ENCODE measurements around the gene SLC35F6.

The SLC35F6 gene, protein sequence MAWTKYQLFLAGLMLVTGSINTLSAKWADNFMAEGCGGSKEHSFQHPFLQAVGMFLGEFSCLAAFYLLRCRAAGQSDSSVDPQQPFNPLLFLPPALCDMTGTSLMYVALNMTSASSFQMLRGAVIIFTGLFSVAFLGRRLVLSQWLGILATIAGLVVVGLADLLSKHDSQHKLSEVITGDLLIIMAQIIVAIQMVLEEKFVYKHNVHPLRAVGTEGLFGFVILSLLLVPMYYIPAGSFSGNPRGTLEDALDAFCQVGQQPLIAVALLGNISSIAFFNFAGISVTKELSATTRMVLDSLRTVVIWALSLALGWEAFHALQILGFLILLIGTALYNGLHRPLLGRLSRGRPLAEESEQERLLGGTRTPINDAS

DNA sequence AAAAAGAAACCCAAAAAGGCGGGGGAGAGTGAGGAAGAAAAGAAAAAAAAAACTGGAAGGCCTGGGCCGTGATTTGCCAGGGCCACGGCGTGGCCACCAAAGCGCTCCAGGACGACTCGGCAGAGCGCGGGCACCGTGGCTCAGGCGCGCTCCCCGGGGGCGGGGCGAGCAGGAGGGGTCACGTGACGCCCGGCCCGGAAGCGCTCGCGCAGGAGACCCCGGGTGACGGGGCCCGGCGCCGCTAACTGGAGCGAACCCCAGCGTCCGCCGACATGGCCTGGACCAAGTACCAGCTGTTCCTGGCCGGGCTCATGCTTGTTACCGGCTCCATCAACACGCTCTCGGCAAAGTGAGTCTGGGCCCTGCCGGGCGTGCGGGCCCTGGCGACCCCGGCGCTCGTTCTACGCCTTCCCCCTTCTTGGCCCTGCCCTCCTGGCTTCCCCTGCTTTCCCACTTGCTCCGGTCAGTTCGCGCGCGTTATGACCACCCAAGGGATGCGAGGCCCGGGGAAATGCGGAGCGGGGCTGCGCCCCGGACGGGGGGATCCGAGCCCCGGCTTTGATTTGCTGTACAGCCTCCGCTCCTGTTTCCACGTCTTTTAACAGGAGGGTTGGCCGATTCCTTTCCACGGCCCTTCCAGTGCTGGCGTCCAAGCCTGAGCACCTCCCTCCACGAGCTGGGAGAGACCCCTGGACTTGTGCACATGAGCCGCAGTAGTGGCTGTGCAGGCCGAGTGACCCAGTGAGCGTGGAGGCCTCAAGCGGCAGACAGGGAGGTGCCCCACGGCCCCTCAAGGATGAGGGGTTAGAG, at the start of gene SLC35F6:
TSS of gene SLC35F6 (plus strand) at position 207 of the 810 bp plus-strand sequence. CDS start at position 273, 66 bp downstream.
- H3K4me1 ChIP-seq (ENCODE audit: insufficient read depth, low read length) = no peaks in the 10 kb centered on the region

DNA sequence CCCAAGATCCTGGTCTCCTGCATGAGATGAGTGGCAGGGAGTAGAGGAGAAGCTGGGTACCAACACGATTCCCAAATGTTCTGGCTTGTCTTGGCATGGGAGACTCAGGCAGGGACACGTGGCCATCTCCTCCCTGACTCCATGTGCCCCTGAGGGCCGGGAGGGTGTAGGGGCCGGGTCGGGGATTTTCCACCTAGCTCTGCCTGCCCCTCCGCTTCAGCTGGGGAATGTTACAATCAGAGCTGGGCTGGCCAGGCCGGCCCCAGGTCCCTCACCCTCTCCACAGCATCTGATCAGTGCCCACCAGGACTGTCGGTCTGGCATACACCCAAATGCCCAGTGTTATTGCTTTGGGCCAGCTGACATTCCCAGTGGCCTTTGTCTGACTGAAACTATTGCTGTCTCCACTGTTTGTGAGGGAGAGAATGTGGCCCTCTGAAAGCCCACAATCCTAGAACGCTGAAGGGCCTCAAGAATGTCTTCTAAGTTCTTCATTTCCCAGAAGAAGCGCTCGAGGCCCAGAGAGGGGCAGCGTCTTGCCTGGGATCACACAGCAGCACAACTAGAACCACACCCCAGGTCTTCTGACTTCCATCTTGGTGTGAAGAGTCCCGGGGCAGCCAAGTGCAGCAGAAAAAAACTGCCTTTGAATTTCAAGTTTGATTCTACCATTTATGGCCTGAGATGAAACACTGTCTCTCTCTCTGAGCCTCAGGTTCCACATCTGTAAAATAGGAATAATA, 48.4 kb upstream of the SLC35F6 start:
- H3K27me3 ChIP-seq (ENCODE audit: insufficient read depth, low read length) = no peaks in the 10 kb centered on the region; the same call in 1 of the 2 replicates
- no peaks in the 10 kb centered on the region for H3K9me3 ChIP-seq (ENCODE audit: insufficient read depth, low read depth, low read length)
- H3K9ac ChIP-seq (ENCODE audit: low read depth, low read length) = no peak overlapping the region
- H3K27ac ChIP-seq (ENCODE audit: low read length) = no peak overlapping the region
- H3K36me3 ChIP-seq (ENCODE audit: insufficient read depth, low read depth, low read length) = no peaks in the 10 kb centered on the region
- H3K4me1 ChIP-seq (ENCODE audit: insufficient read depth, low read length) = no peaks in the 10 kb centered on the region; the same call in 1 of the 2 replicates
- no peak overlapping the region for H3K4me3 ChIP-seq (ENCODE audit: low read length)

More for the DNA sequence above, at the start of gene SLC35F6:
- H3K9me3 ChIP-seq (ENCODE audit: insufficient read depth, low read depth, low read length) = no peaks in the 10 kb centered on the region
- peak within 1 kb of the TSS; percentile 85 for H3K9ac ChIP-seq (ENCODE audit: low read depth, low read length)
- peak within 1 kb of the TSS; percentile 87 for H3K4me3 ChIP-seq (ENCODE audit: low read length)
- no peaks in the 10 kb centered on the region for H3K36me3 ChIP-seq (ENCODE audit: insufficient read depth, low read depth, low read length)
- peaks cover 10% of the 10 kb centered on the region; the same call in 1 of the 2 replicates for H3K27me3 ChIP-seq (ENCODE audit: insufficient read depth, low read length)
- no peak within 1 kb of the TSS for H3K27ac ChIP-seq (ENCODE audit: low read length)

DNA sequence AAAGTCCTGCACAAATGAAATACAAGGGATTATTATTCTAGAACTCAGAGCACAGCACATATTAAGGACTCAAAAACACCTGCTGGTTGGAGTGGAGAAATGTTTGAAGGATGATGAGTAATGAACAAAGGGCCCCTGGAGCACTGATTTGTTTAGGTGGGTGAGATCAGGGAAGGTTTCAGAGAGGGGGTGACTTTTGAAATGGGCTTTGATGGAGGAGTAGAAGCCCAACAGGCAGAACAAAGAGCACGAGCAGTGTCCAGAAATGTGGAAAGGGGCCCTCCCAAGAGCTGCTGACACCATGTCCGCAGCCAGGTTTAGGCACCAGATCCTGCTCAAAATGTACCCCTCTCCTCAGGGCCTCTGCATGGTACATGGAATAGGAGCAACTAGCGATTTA, 47.7 kb upstream of the SLC35F6 start:
- Histone ChIP-seq H3K27me3 (ENCODE audit: insufficient read depth, low read length) (no peaks in the 10 kb centered on the region; the same call in 1 of the 2 replicates), H3K9me3 (ENCODE audit: insufficient read depth, low read depth, low read length) (no peaks in the 10 kb centered on the region), H3K4me3 (ENCODE audit: low read length) (no peak overlapping the region), H3K4me1 (ENCODE audit: insufficient read depth, low read length) (no peaks in the 10 kb centered on the region; the same call in 1 of the 2 replicates), H3K27ac (ENCODE audit: low read length) (no peak overlapping the region), H3K9ac (ENCODE audit: low read depth, low read length) (no peak overlapping the region), H3K36me3 (ENCODE audit: insufficient read depth, low read depth, low read length) (no peaks in the 10 kb centered on the region)

DNA sequence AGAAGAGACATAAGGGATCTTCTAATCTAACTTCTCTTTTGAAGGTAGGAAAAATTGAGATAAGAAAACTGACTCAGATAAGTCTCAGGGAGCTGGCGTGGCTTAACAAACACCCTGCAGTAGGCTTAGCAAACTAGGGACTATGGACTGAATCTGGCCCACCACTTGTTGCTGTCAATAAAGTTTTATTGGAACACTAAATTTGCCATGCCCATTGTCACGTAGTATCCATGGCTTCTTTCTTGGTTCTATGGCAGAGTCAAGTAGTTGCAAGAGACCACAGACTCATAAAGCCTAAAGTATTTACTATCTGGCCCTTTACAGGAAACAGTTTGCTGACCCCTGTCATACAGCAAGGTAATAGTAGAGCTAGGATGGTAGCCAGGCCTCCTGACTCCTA, 47.3 kb upstream of the SLC35F6 start:
- H3K9ac ChIP-seq (ENCODE audit: low read depth, low read length) = no peak overlapping the region
- peaks cover 3% of the 10 kb centered on the region; the same call in 1 of the 2 replicates for H3K4me1 ChIP-seq (ENCODE audit: insufficient read depth, low read length)
- H3K27ac ChIP-seq (ENCODE audit: low read length) = no peak overlapping the region
- no peaks in the 10 kb centered on the region; the same call in 1 of the 2 replicates for H3K27me3 ChIP-seq (ENCODE audit: insufficient read depth, low read length)
- no peaks in the 10 kb centered on the region for H3K36me3 ChIP-seq (ENCODE audit: insufficient read depth, low read depth, low read length)
- no peaks in the 10 kb centered on the region for H3K9me3 ChIP-seq (ENCODE audit: insufficient read depth, low read depth, low read length)
- H3K4me3 ChIP-seq (ENCODE audit: low read length) = no peak overlapping the region

DNA sequence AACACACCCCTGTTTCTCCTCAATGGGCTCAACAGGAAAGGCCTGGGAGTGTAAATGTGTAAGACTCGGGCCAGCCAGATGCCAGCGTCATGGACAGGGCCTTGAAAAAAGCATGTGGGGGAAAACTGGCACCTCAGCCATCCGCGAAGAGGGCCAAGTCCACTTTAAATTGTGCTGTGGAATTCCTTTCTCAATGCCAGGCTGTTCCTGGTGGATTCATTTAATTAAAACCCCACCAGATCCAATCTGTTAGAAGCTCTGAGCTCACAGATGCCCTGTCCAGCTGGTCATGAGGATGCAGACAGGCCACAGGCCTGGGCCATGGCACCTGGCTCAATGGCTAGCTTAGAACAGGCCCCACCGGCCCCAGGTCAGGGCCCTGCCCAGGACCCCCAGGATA, 46.7 kb upstream of the SLC35F6 start:
- Histone ChIP-seq H3K9ac (ENCODE audit: low read depth, low read length) (no peak overlapping the region), H3K27ac (ENCODE audit: low read length) (no peak overlapping the region), H3K9me3 (ENCODE audit: insufficient read depth, low read depth, low read length) (no peaks in the 10 kb centered on the region), H3K4me3 (ENCODE audit: low read length) (no peak overlapping the region), H3K27me3 (ENCODE audit: insufficient read depth, low read length) (no peaks in the 10 kb centered on the region), H3K4me1 (ENCODE audit: insufficient read depth, low read length) (peaks cover 4% of the 10 kb centered on the region; the same call in 1 of the 2 replicates), H3K36me3 (ENCODE audit: insufficient read depth, low read depth, low read length) (no peaks in the 10 kb centered on the region)

DNA sequence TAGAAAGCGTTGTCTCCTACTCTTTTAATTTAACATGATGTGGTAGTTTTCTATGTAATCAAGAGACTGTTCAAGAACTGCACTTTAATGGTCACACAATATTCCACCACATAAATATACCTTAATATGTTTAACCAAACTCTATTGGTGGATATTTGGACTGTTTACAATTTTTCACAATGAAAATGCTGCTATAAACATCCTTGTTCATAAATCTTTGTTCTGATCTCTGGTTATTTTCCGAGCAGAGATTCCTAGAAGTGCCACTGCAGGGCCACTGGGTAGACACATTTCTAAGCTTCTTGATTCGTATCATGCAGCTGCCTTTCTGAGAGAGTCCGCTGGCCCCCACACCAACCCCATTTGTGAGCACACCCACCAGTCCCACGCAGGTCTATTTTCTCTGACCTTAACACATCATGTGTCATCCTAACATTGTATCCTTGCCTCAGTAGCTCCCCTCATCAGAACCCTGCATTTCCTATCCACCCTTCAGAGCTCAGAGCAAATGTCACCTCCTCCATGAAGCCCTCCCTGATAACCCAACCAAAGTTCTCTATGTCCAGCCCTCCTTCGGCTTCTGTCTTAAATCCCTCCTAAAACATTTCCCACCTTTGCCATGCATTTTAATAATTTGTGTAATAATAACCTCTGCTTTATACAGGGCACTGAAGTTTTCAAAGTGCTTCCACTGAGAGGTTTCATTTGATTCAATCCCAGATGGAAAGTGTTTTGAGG, 45.0 kb upstream of the SLC35F6 start:
- Histone ChIP-seq H3K9ac (ENCODE audit: low read depth, low read length) (no peak overlapping the region), H3K36me3 (ENCODE audit: insufficient read depth, low read depth, low read length) (no peaks in the 10 kb centered on the region), H3K4me3 (ENCODE audit: low read length) (no peak overlapping the region), H3K4me1 (ENCODE audit: insufficient read depth, low read length) (peaks cover 4% of the 10 kb centered on the region; the same call in 1 of the 2 replicates), H3K9me3 (ENCODE audit: insufficient read depth, low read depth, low read length) (no peaks in the 10 kb centered on the region), H3K27me3 (ENCODE audit: insufficient read depth, low read length) (no peaks in the 10 kb centered on the region), H3K27ac (ENCODE audit: low read length) (no peak overlapping the region)

DNA sequence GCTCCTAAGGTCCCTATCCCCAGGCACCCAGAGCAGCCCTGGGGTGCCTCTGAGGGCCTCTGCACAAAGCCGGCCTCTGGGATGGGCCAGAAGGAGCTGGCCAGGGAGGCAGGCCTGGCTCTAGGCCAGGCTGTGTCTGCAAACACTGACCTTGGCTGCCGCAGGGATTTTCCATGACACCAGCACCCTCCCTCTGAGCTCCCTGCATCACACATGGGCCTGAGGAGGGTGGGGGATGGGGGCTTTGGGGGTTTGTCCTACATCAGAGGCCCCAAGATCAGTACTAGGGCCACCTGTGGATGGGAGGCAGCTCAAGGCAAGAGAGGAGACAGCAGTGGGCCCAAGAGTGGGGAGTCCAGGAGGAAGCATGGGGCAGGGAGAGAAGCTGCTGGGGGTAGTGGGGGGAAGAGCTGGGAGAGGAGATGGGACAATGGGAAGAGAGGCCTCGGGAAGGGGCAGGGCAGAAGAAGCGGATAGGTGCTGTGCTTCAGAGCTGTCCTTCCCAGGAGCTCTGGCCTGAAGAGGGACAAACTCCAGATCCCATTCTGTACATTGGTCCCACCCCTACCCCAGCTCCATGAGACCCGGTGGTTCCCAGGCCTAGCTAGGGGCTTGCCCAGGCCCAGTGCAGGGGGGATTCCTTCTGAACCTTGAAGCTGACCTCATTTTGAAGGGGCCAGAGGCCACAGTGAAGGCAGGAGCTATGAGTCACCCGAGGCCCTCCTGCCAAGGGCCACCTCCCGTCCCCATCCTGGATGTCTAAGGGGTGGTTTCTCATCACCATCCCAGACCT, 43.6 kb upstream of the SLC35F6 start:
- Histone ChIP-seq H3K36me3 (ENCODE audit: insufficient read depth, low read depth, low read length) (no peaks in the 10 kb centered on the region), H3K27ac (ENCODE audit: low read length) (no peak overlapping the region), H3K4me1 (ENCODE audit: insufficient read depth, low read length) (peaks cover 4% of the 10 kb centered on the region; the same call in 1 of the 2 replicates), H3K27me3 (ENCODE audit: insufficient read depth, low read length) (no peaks in the 10 kb centered on the region), H3K9me3 (ENCODE audit: insufficient read depth, low read depth, low read length) (no peaks in the 10 kb centered on the region), H3K4me3 (ENCODE audit: low read length) (no peak overlapping the region), H3K9ac (ENCODE audit: low read depth, low read length) (no peak overlapping the region)

DNA sequence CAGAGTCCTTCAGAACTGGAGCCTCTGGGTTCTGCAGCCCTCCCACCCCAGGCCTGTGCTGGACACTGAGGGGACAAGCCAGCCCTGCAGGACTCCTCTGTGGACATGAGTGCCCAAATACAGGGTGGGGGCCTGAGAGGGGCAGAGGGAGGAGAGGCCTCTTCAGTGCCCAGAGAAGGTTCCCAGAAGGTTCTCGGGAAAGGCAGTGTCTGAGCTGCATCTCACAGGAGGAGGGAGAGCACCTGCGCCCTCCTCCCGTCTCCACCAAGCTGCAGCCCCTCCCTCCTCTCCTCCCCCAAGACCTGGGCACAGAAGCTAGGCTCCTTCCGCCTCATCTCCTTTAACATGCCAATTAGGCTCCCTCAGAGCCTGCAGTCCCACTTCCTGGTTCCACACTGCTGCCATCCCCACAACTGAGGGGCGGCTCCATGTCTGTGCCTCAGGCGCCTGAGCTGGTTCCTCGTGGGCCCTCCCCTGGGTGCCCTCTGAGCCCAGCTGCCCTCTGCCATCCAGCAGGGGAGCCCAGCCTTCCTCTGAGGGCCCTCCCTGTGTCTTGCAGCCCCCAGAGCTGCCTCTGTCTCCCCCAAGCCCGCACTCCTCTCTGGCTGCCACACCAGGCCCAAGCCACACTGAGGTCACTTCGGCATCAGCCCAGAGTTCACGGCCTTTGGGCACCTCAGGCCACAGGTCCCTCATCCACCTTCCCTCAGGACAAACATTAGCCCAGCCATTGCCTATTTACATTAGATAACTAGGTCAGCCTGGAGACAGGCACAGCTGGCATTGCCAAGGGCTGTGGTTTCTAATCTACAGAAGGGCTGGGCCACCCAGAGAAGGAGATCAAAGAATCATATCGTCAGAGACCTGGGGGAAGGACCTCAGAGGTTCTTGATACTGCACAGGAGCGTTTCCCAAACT, 42.7 kb upstream of the SLC35F6 start:
- Histone ChIP-seq H3K4me3 (ENCODE audit: low read length) (no peak overlapping the region), H3K36me3 (ENCODE audit: insufficient read depth, low read depth, low read length) (no peaks in the 10 kb centered on the region), H3K27me3 (ENCODE audit: insufficient read depth, low read length) (no peaks in the 10 kb centered on the region), H3K9me3 (ENCODE audit: insufficient read depth, low read depth, low read length) (no peaks in the 10 kb centered on the region), H3K4me1 (ENCODE audit: insufficient read depth, low read length) (peaks cover 4% of the 10 kb centered on the region; the same call in 1 of the 2 replicates), H3K27ac (ENCODE audit: low read length) (no peak overlapping the region), H3K9ac (ENCODE audit: low read depth, low read length) (no peak overlapping the region)

DNA sequence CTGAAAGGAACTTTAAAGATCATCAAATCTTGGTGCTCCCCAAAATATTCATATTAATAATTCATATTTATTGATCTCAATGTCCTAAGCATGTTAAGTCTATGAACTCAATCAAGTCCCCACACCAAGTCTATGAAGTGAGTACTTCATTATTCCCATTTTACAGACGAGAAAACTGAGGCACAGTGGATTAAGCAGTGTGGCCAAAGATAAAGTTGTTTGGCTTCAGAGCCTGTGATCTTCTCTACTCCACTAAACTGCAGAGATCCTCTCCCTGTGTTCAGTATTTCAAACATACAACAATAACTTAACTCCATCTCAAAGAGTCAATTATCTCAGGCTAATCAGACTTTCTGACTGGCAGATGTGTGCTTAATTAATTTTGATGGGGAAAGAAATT, 41.8 kb upstream of the SLC35F6 start:
- H3K4me1 ChIP-seq (ENCODE audit: insufficient read depth, low read length) = peaks cover 4% of the 10 kb centered on the region; the same call in 1 of the 2 replicates
- no peak overlapping the region for H3K4me3 ChIP-seq (ENCODE audit: low read length)
- H3K9me3 ChIP-seq (ENCODE audit: insufficient read depth, low read depth, low read length) = no peaks in the 10 kb centered on the region
- H3K36me3 ChIP-seq (ENCODE audit: insufficient read depth, low read depth, low read length) = no peaks in the 10 kb centered on the region
- no peak overlapping the region for H3K27ac ChIP-seq (ENCODE audit: low read length)
- H3K27me3 ChIP-seq (ENCODE audit: insufficient read depth, low read length) = no peaks in the 10 kb centered on the region
- H3K9ac ChIP-seq (ENCODE audit: low read depth, low read length) = no peak overlapping the region

DNA sequence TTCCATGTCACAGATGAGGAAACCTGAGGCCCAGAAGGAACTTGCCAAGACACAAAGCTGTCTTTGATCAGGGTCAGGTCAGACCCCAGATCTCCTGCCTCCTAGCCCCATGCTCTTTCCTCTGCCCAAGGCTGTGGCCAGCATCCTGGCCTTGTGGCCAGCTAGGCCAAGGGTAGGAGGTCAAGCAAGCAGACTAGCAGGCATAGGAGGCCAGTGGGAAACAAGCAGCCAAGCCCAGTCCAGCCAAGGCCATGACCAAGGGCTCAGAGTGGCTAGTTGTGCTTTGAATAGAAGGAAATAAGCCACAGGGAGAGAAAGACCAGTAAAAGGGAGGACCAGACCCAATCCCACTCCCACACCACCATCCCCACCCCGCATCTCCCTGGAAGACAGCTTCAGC, 41.2 kb upstream of the SLC35F6 start:
- no peak overlapping the region for H3K4me3 ChIP-seq (ENCODE audit: low read length)
- no peak overlapping the region for H3K27ac ChIP-seq (ENCODE audit: low read length)
- H3K4me1 ChIP-seq (ENCODE audit: insufficient read depth, low read length) = peaks cover 4% of the 10 kb centered on the region; the same call in 1 of the 2 replicates

More for the DNA sequence above, 41.2 kb upstream of the SLC35F6 start:
- Histone ChIP-seq H3K27me3 (ENCODE audit: insufficient read depth, low read length) (no peaks in the 10 kb centered on the region), H3K9me3 (ENCODE audit: insufficient read depth, low read depth, low read length) (no peaks in the 10 kb centered on the region), H3K36me3 (ENCODE audit: insufficient read depth, low read depth, low read length) (no peaks in the 10 kb centered on the region), H3K9ac (ENCODE audit: low read depth, low read length) (no peak overlapping the region)

Measured in iPS-20b (cell line).